Activated CD4-positive, CD25-positive, alpha-beta regulatory T cell treated with anti-CD3 and anti-CD28 coated beads, Interleukin-2, amount 50 U/mL, for 24 hours (primary cell): ENCODE results near the gene SCYGR7.
"Not testable (repeated sequence)": the region's sequence is repeated elsewhere in the genome, so short reads cannot be mapped to it uniquely, and the experiment has no call there.

Experiments
- ATAC-seq, 2 donors: fragments of 150-1000 bp; cut with Tn5 transposase; one replicate each; pipeline ENCODE4 v1.10.0; 2021; ENCODE audit warnings: mild to moderate bottlenecking in 1 of 2, moderate library complexity in 1 of 2

Gene SCYGR7

DNA sequence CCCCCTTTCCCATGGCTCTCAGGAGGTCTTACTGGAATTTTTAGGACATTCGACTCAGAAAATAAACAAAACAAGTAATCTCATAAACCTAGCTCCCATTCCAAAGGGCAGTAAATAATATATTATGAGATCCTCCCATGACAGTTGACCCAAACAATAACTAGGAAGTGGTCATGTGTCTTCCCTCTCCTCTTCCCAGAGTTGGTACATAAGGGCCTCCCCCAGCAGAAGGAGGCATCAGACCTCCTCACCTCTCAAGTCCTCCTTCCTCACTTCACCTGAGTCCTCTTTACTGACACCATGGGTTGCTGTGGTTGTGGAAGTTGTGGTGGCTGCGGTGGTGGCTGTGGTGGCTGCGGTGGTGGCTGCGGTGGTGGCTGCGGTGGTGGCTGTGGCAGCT is at the start of gene SCYGR7:
SCYGR7 (plus strand) TSS at position 301 of the 400 bp plus-strand sequence; CDS start at position 301, 0 bp downstream.
- ATAC-seq: no peak

GRCh38 chr2:227684258-227684657 is 43.9 kb upstream of the SCYGR7 start:
- ATAC-seq: no peak

GRCh38 chr2:227687189-227687588 is 40.9 kb upstream of the SCYGR7 start:
- ATAC-seq: no peak

- no peak for ATAC-seq
Observed at GRCh38 chr2:227696990-227697679, 31.0 kb upstream of the SCYGR7 start.

- no peak for ATAC-seq
Observed at GRCh38 chr2:227701556-227701955, 26.6 kb upstream of the SCYGR7 start.

DNA sequence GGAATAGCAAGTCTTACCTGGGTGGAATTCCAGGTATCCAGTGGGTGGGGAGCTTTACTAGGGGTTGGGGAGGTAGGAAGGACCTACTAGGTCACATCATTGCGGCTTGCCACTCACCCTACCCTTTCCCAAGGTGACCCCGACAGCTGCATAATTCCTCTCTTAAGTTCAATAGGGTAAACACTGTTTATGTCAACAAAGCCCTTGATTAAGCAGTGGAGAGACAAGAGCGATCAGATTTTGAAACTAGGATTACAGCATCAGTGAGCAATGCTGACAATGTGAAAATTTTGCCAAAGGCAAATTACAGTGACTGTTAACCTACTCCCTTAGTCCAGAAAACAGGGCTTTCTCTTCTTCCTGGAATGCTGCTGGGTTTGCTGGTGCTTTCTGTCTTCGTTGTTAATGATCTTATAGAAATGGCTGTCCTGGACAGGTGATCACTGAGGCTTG is 24.8 kb upstream of the SCYGR7 start:
- ATAC-seq: no peak

GRCh38 chr2:227703961-227704360 is 24.2 kb upstream of the SCYGR7 start:
- no peak for ATAC-seq

DNA sequence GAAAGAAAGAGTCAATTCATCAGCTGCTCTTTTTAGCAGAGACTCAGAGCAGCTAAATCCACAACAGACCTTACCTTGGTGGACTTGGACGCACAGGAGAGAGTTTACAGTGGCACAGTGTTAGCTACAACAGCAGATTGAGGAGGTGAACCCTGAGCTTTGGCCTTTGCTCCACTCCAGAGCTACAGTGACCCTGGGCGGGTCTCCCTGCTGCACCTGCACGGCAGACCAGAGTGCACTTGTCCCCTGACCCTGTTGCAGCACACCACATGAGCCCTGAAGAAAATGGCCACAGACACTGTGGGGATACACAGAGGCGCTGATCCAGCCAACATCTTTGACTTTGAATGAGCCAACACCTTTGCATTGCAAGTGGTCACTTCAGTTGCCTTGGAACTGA is 21.3 kb upstream of the SCYGR7 start:
- ATAC-seq: no peak

GRCh38 chr2:227707390-227707789 is 20.7 kb upstream of the SCYGR7 start:
- ATAC-seq: no peak

DNA sequence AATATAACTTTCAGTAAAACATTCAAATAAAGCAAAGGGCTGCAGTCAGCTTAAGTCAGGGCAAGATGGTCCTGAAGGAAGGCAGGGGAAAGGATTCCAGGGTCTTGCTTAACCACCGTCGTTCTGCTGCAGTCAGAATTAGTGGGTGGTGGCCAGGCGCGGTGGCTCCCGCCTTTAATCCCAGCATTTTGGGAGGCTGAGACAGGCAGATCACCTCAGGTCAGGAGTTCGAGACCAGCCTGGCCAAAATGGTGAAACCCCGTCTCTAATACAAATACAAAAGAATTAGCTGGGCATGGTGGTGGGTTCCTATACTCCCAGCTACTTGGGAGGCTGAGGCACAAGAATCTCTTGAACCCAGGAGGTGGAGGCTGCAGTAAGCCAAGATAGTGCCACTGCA is 17.1 kb upstream of the SCYGR7 start:
- ATAC-seq: no peak

- no peak for ATAC-seq
Observed at GRCh38 chr2:227713291-227713690, 14.8 kb upstream of the SCYGR7 start.

GRCh38 chr2:227716501-227716900 is 11.6 kb upstream of the SCYGR7 start:
- no peak for ATAC-seq

- ATAC-seq: no peak
Observed at GRCh38 chr2:227717687-227718567, 10.2 kb upstream of the SCYGR7 start, which contains the start of gene SLC19A3. SLC19A3 (minus strand) TSS chr2:227718028; CDS start chr2:227702318, 15,710 bp downstream.

GRCh38 chr2:227719641-227720040 is 8.5 kb upstream of the SCYGR7 start:
- no peak for ATAC-seq

DNA sequence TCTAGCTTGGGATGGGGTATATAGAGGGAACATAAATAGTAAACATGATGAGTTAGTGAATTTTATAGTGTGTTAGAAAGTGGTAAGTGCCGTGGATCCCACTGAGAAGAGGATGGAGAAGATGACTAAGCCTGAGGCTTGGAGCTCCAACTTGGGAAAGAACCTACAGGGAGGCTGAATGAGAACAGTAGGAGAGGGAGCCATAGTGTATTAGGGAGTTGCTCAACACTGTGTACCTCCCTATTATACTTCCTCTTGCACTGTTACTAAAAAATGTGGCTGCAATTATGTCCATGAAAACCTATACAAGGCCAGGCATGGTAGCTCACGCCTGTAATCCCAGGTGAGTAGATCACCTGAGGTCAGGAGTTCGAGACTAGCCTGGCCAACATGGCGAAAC is 7.5 kb upstream of the SCYGR7 start:
- no peak for ATAC-seq

DNA sequence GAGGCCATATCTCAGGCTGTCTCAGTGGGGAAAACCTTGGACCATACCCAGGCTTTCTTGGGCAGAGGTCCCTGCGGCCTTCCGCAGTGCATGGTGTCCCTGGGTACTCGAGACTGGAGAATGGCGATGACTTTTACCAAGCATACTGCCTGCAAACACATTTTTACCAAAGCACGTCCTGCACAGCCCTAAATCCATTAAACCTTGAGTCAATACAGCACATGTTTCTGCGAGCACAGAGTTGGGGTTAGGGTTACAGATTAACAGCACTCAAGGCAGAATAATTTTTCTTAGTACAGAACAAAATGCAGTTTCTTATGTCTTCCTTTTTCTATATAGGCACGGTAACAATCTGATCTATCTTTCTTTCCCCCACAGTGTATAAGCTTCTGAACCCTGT is 5.3 kb upstream of the SCYGR7 start:
- ATAC-seq: not testable (repeated sequence)

- no peak for ATAC-seq
Observed at GRCh38 chr2:227724394-227725039, 3.6 kb upstream of the SCYGR7 start, which contains the start of gene SCYGR6. SCYGR6 (minus strand) TSS chr2:227724757; CDS start chr2:227724757, 0 bp downstream.

GRCh38 chr2:227739351-227739750 is 11.2 kb downstream of the SCYGR7 start:
- ATAC-seq: no peak

- ATAC-seq: not testable (repeated sequence)
Observed at GRCh38 chr2:227740705-227741104, 12.6 kb downstream of the SCYGR7 start.

GRCh38 chr2:227745594-227745993 is 17.5 kb downstream of the SCYGR7 start, which contains the start of gene SCYGR8:
SCYGR8 (plus strand) TSS chr2:227745894; CDS start chr2:227745894, 0 bp downstream.
- ATAC-seq: no peak

- ATAC-seq: no peak
Observed at GRCh38 chr2:227748079-227748478, 19.9 kb downstream of the SCYGR7 start.

DNA sequence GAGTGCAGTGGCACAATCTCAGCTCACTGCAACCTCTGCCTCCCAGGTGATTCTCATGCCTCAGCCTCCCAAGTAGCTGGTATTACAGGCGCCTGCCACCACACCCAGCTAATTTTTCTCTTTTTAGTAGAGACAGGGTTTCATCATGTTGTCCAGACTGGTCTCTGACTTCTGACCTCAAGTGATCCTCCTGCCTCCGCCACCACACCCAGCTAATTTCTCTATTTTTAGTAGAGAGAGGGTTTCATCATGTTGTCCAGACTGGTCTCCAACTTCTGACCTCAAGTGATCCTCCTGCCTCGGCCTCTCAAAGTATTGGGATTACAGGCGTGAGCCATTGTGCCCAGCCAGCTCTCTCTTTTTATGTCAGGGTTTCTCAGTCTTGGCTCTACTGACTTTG is 28.1 kb downstream of the SCYGR7 start:
- not testable (repeated sequence) for ATAC-seq
